ENCODE measurements around the gene ADAM8.
A peak's percentile ranks its signal among the peaks of the same experiment; 100 is the strongest.

Gene ADAM8

DNA sequence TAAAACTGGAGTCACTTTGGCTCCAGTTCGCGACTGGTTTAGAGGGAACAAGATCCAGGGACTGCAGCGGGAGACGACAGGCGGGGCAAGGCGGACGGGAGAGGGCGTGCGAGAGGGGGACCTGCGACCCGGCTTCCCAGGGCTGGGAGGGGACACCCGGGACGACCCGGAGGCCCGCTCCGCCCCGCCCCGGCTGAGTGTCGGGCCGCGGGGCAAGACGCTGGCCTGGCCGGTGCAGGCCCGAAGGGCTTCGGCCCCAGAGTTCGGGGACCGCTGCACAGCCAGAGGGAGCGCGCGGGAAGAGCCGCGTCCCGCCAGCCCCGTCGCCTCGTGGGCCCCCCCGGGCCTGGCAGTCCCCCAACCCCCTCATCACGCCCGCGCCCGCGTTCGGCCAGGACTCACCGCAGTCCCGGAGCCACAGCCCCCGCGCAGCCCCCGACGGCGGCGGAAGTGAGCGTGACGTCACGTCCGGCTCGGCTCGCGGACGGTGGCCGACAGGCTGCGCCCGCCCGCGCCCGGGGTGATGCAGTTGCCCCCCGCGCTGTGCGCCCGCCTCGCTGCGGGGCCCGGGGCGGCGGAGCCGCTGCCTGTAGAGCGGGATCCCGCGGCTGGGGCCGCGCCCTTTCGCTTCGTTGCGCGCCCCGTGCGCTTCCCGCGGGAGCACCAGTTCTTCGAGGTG lies 31.9 kb upstream of the ADAM8 start, which contains the start of the genes TUBGCP2 and ZNF511:
Gene TUBGCP2, minus strand, starts transcription at position 452 of the 679 bp plus-strand sequence. CDS start 5,931 bp downstream, outside the sequence.
Gene ZNF511, plus strand, starts transcription at position 494 of the 679 bp plus-strand sequence. Its CDS starts 30 bp downstream, at position 524.
- DNase-seq (ENCODE audit: low spot score) = peak; percentile 87

DNA sequence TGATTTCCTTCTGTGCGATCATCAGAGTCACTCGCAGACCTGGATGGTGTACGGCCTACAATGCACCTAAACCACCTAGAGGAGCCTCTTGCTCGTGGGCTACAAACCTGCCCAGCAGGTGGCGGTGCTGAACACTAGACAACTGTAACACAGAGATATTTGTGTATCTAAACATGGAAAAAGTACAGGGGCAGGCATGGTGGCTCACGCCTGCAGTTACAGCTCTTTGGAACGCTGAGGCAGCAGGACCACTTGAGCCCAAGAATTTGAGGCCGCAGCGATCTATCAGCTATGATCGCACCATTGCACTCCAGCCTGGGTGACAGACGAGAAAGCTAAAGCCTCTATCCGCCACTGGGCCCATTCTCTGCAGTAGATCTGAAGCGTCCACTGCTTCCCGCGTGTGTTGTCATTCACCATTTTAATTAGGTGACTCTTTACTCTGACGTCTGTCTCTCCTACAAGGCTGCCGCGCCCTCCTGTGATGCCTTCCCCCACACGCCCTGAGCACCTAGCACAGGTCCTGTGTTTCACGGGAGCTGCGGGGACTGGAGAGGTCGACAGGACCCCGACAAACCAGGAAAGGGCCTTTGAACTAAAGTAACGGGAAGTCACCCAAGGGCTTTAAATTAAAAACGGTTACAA lies 31.2 kb upstream of the ADAM8 start:
- DNase-seq (ENCODE audit: low spot score) = no peak

DNA sequence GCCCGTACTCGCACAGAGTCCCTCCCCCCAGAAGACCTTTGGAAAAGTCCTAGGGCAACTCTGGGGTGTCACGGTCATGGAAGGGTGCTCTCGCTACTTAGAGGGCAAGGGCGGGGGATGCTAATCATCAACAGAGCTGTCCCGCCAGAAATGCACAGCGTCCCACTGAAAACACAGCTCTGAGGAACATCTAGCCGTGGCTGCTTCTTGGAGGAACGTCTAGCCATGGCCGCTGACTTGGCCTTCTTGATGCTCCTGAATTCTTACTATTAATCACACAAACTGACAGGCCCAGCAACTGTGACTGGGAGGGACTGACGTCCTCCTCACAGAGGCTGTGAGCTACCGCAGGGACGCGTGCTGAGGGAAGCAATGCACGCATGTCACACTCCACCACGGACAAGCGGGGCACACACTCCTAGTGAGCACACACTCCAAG lies 30.3 kb upstream of the ADAM8 start:
- no peak for DNase-seq (ENCODE audit: low spot score)

DNA sequence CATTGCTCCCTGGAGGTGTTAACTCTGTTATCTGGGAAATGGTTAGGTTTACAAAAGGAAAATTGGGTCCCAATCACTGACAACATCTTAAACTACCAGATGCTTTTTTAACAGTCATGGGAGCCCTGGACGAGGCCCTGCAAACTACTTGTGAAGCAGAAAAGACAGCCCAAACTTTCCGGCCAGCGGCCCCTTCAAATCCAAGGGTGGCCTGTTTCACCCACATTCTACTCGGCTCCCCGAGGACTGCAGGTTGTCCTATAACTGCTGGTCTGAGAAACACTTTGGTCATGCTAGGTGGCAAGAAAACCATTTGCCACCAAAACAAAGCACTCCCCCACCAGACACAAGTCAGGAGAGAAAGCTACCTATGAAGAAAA lies 29.4 kb upstream of the ADAM8 start:
- DNase-seq (ENCODE audit: low spot score) = no peak

DNA sequence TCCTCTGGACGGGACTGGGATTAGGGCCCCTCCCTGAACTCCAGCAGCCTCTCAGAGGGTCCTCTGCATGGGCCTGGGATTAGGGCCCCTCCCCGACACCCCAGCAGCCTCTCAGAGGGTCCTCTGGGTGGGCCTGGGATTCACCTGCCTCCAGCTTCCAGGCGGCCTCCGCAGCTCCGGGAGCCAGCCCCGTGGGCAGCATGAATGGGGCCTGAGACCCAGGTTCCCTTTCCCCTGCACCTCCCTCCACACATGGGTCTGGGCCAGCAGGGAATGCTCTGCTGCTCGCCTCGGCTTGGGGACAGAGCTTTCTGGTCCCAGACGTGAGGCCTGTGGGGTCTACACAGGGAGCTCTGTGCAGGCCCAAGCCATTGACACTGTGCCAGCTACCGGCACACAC lies 26.5 kb upstream of the ADAM8 start:
- DNase-seq (ENCODE audit: low spot score) = no peak

DNA sequence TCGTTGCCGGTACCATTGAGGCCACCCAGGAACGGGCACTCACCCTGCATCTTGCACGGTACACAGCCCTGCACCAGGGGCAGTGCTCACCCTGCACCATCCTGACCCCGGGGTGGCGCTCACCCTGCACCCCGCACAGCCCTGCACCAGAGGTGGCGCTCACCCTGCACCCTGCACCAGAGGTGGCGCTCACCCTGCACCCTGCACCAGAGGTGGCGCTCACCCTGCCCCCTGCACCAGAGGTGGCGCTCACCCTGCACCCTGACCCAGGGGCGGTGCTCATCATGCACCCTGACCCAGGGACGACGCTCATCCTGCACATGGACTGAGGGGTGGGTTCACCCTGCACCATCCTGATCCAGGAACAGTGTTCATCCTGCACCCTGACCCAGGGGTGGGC lies 25.6 kb upstream of the ADAM8 start:
- DNase-seq (ENCODE audit: low spot score) = no peak

DNA sequence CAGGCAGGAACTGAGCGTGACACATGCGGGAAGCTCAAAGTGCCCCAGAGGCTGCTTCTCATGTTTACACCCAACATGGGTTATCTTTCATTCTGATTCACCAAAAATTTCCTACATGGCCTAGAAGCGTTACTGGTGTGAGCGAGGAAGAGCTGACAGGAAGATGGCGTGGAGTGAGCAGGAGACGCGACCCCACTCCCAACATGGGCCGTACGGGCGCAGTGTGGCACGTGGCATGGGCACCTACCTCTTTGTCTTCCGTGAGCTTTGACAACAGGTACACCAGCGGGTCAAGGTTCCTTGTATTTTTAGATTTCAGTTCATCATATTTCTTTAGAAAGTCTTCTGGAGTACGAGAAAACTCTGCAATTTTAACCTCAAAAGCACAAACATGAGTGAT lies 23.1 kb upstream of the ADAM8 start:
- DNase-seq (ENCODE audit: low spot score) = no peak

DNA sequence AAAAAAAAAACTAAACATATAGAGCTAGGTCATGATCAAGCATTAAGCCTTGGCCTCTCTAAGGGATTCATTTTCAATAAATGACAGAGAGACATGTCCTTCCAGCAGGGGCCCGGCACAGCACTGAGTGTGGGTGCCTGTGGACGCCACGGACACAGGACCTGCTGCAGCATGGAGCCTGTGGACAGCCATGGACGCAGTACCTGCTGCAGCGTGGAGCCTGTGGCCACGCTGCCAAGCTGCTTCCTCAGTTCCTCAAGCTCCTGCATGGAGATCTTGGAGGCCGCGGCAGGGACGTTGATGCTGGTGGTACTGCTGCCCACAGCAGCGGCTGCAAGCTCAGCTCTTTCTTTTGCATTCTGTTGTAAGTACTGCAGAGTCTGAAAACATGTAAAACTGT lies 22.6 kb upstream of the ADAM8 start:
- DNase-seq (ENCODE audit: low spot score) = no peak

DNA sequence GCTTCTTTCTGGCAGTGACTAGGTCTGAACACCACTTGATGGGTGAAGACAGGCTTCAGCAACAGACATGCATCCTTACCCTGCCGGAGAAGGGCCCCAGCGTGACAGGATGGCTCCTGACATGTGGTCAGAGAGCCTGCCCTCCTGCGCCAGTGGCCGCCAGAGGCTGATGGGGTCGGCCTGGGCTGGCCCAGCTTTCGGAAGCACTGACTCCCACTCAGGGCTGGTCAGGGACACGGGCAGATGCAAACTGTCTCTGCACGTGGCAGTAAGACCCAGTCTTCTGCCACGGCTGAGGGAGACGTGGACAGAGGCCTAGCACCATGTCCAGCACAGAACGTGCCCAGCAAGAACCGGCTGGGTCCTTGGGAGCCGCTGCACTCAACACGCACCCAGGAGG lies 21.8 kb upstream of the ADAM8 start:
- no peak for DNase-seq (ENCODE audit: low spot score)

DNA sequence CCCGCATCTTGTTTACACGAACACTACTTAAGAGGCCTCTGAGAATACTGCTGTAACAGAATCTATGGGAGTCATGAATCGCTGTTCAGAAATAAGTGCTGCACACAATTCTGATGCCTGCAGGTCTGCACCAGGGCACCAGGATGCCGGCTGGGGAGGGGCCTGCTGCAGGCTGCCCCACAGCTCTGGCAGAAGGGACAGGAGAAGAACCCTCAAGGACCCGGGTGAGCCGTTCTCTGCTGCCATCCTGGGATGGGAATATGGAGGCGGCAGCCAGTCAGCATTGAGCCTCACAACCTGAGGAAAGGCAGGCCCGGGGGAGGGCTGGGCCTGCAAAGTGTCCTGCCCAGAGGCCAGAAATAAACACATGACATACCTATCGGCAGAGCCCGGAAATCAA lies 20.8 kb upstream of the ADAM8 start:
- DNase-seq (ENCODE audit: low spot score) = no peak

DNA sequence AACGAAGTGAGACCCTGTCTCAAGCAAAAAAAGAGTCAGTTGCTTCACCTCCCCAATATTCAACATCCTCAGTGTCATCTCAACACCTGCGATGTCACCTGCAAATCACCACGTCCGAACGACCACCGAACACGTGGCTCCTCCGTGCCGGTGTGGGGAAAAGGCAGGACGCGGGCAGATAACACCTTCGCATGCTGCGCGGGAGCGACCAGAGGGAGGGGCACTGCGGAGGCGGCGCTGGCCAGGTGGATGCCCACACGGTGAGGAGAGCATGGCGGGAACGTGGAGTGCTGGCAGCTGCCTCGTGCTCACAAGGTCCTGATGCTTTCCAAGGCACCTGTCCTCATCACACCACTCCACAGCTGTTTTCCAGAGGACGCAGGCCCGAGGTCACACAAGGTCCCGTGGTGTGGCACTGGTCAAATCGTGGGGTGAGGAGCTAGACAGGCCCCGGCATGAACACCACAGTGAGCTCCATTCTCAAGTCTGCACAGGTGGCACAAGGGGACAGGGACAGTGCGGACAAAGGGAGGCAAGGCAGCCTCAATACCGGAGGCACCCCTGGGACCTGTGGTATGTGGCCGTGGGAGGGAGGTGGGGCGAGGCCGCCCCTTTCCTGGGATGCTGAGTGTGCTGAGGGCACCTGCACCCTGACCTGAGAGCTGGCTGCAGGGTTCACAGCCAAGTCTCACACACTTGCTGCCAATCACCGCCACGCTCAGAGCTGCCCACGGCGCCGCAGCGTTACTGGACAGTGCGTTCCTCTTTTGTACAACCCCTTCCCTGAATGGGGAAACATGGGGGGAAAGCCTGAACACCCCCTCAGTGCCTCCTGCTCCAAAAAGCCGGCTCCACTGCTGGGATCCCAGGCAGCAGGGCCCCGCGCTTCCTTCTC lies 19.0 kb upstream of the ADAM8 start:
- DNase-seq (ENCODE audit: low spot score) = no peak

DNA sequence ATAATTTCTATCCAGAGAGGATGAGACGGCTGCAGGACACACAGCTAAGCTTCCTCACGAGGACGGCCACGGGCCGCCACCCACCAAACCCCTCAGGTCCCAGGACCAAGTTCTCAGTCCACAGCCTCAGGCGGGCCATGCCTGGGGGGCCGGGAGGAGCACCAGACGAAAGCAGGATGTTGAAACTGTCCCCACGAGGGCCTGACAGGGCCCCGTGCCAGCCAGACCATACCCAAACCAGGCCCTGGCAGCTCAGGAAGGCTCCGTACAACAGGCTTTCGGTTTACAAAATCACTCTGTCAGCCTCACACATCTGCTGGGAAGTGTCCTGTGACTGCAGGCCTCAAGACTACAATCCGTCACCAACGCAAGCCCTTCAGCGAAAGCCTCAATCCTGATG lies 17.5 kb upstream of the ADAM8 start:
- DNase-seq (ENCODE audit: low spot score) = no peak

DNA sequence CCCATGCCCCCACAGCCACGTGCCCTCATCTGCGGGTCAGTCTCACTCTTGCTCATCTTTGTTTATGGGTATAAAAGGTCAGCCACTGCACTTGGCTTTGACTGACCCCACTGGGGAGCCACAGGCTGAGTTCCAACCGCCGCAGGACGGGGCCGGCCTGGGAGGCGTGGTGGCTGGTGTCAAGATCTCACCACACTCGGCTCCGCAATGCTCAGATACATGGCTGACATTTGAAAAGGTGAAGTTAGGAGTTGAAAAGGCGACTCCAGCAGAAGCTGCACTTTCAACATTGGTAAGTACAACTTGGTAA lies 17.1 kb upstream of the ADAM8 start:
- DNase-seq (ENCODE audit: low spot score) = no peak

DNA sequence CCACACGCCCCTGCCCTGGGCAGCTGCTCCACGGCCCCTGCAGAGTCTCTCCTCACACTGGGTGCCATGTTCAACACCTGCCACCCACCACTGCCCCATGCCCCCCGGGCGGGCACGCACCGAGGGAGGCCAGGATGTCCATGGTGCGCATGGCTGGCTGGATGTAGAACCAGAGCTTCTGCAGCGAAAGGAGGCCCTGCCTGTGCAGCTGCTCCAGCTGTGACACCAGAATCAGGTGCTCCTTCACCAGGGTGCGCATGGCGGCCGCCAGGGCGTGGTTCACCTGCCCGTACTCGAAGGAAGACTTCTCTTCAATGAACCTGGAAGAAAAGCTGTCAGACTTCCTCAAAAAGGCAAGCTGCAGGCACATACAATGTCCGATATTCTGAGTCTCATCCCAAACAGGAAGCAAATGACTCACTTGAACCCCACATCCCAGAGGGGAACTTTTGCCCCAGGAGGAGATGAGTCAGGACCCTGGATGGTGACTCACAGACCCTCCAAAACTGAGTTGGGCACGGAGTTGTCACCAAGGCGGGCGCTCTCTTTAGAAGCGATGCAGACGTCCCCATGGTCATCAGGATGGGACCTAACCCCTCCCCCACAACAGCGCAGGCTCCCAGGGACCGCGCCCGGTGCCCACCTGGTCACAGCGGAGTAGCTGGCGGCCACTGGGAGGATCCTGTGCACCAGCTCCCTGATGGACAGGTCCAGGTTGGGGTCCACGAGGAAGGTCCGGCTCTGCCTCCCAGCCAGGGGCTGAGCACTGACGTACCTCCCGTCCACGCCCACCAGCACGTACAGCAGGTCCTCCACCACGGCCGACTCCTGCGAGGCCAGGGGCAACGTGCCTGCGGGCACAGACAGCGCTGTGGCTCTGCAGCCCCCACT lies 16.5 kb upstream of the ADAM8 start:
- DNase-seq (ENCODE audit: low spot score) = no peak

DNA sequence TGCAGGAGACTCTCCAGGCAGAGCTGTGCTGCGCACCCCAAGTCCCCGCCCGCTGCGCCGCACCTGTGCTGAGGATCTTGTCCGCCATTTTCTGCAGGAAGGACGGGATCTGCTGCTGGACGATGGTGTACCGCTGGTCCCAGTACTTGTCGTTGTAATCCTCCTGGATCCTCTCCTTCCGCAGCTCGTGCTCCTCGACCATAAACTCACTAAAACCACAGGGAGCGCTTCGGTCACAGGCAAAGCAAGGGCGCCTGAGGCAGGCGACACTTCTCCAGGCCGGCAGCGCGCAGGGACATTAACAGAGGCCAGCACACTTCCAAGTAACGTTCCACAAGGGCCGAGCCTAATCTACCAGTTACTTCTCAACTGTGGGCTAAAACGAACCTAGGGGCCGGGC lies 13.1 kb upstream of the ADAM8 start:
- DNase-seq (ENCODE audit: low spot score) = no peak

DNA sequence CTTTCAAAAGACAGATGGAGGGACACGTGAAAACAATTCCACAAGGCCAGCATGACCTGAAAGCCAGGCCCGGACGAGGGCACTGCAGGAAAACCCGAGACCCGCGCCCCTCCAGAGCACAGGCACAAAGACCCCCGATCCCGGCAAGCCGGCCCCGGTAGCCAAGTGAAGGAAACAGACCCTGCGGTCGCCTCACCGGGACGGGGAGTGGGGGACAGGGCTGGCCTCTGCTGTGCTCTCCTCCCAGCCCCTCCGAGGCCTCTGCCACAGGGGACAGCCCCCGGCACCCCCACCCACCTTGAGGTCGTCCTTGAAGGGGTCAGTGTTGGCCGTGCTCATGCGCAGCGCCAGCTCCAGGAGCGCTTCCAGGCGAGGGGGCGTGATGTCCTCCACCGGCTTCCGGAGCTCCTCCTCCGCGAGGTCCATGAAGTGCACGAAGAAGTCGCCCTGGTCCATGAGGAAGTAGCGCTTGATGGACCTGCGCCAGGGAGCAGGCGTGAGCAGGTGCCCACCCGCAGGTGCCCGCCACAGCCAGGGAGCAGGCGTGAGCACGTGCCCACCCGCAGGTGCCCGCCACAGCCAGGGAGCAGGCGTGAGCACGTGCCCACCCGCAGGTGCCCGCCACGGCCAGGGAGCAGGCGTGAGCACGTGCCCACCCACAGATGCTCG lies 11.3 kb upstream of the ADAM8 start:
- DNase-seq (ENCODE audit: low spot score) = no peak

DNA sequence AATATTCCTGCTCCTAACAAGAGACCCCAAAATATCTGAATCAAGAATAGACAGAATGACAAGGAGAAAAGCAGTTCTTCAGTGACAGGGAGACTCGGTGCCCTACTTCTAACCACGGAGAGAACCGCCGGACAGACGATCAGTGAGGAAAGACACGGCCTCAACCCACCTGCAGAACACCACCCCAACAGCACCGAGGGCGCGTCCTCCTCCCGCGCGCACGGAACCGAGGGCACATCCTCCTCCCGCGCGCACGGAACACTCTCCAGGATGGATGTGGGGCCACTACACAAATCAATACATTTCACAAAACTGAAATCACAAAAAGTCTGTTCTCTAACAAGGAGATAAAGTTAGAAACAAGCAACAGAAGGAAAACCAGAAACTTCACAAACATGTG lies 9.7 kb upstream of the ADAM8 start:
- no peak for DNase-seq (ENCODE audit: low spot score)

DNA sequence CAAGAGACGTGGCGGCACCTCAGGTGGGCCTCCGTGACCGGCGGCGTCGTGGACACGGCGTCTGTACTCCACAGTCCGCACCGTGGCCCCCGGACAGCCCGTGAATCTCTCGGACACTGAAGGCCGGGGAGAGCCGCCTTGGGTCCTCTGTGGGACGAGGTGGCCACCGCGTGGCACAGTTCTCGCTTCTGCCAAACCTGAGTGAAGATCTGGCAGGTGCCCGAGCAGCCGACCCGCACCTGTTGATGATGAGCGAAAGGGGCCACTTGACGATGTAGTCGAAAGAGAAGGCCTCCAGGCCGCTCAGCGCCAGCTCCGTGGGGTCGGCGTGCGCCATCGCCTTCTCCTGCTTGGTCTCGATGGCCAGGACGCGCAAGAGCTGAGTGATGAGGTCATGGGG lies 8.5 kb upstream of the ADAM8 start:
- no peak for DNase-seq (ENCODE audit: low spot score)

DNA sequence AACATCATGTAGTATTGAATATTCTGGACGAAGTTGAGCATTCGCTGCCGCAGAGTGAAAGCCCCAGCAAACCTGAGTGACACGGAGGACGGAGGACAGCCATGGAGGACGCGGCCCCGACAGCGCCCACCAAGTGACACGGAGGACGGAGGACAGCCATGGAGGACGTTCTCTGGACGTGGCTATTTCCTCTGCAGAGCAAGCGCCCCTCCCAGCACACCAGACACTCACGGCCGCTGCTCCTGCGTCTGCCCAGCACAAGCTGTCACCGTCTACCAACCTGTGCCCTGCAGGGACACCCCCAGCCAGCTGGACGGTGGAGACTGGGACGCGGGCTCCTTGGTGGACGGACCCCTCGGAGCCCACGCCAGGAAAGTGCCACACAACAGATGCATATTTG lies 7.3 kb upstream of the ADAM8 start:
- DNase-seq (ENCODE audit: low spot score) = no peak

DNA sequence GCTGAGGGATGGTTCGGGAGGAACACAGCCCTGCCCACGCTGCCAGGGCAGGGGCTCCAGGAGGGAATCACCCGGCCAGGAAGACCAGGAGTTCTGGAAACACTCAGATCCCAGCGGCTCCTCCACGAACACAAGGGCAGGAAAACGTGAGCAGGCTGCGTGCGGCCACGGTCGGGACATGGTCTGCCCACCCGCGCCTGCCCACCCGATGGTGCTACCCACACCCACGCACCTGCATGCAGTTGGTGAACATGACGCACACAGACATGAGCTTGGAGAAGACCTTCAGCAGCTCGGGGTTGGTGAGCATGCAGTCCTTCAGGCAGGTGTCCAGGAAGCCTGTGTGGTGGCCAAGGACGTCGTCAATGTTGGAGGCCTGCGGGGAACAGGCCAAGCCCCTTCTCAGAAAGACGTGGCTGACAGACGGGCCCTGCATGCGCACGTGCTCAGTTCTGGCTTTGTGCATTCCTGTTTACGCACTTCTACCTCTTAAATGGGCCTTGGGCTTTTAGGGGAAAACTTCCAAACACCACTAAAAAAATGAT lies 6.2 kb upstream of the ADAM8 start:
- DNase-seq (ENCODE audit: low spot score) = no peak

Data from putamen (tissue), 1 donor.